Testis (tissue), 3 donors: ENCODE measurements around the gene SPATA32. TPM values are rescaled to one million over a fixed set of nuclear protein-coding genes. Genes with fewer than 3 reads are reported as not detected.
A peak's percentile ranks its signal among the peaks of the same experiment; 100 is the strongest.

Experiments
- DNase-seq: peaks from one replicate; pipeline ENCODE4 v3.0.0-alpha.2; 2019
- H3K27ac ChIP-seq, 2 donors: fragments of 200-600 bp; sonication (generic); one replicate each; pipeline ENCODE4 v1.5.1; 2019
- H3K27me3 ChIP-seq: fragments of 200-600 bp; sonication (generic); one replicate; pipeline ENCODE4 v1.5.1; 2019
- H3K36me3 ChIP-seq: fragments of 200-600 bp; sonication (generic); one replicate; pipeline ENCODE4 v1.5.1; 2017; ENCODE audit warnings: low read depth; ENCODE audit errors: missing control alignments
- H3K4me1 ChIP-seq: fragments of 200-600 bp; sonication (generic); one replicate; pipeline ENCODE4 v1.5.1; 2019
- H3K4me3 ChIP-seq, 2 donors: fragments of 200-600 bp; sonication (generic); one replicate each; pipeline ENCODE4 v1.5.1; 2017 to 2019
- H3K9me3 ChIP-seq: fragments of 200-600 bp; sonication (generic); one replicate; pipeline ENCODE4 v1.5.1; 2017
- CTCF ChIP-seq, 3 experiments: fragments of 450-650 bp in 2 of 3; fragments of 200-600 bp in 1 of 3; sonication (generic) in 1 of 3; IDR thresholded peaks; one replicate each; pipeline ENCODE4 v1.5.1; 2016 to 2019; ENCODE audit warnings: antibody characterized with exemption in 3 of 3, mild to moderate bottlenecking in 2 of 3, moderate library complexity in 1 of 3
- POLR2A ChIP-seq: fragments of 450-650 bp; IDR thresholded peaks from one replicate; pipeline ENCODE4 v1.6.1; 2017; ENCODE audit warnings: antibody characterized with exemption, mild to moderate bottlenecking, moderate library complexity
- WGBS, 2 donors: methylation state at CpG; one replicate each; pipeline ENCODE4 v1.1.5; 2018; 5-methylcytosine and 5-hydroxymethylcytosine counted together
- intact Hi-C: fragments of 100-400 bp; cut with DNase I; formaldehyde crosslinking; loops from one replicate; pipeline ENCODE4 v1.15.1; 2023; ENCODE audit warnings: low total_unique reads
- polyA plus RNA-seq: library from polyadenylated mRNA; stranded (reverse); fragments of 350-450 nt; fragmentation: Illumina TruSeq; extraction: RNeasy Lipid Tissue Mini Kit (QIAGEN cat#74804); gene quantifications from one replicate; pipeline ENCODE4 v1.2.3, GENCODE V29; 2014; ENCODE audit warnings: low read depth, low replicate concordance; ENCODE audit not compliant: insufficient read depth
- total RNA-seq, 2 donors: library from RNA; depleted of rRNA; stranded (reverse); fragments of >200 nt; gene quantifications; one replicate each; pipeline ENCODE4 v1.2.3, GENCODE V29; 2016

The SPATA32 gene
- total and polyA plus RNA-seq, 3 donors from 2014 or later, result 15.5 to 72.0 (median 47.4) TPM

- Histone ChIP-seq H3K36me3 (no peaks in the 10 kb centered on the region), H3K27ac (peak overlapping the region in 1 of 2 donors; percentile 56), H3K4me1 (peaks cover 10% of the 10 kb centered on the region), H3K9me3 (no peaks in the 10 kb centered on the region), H3K27me3 (no peaks in the 10 kb centered on the region), H3K4me3 (no peak overlapping the region)
- DNase-seq, result peak; percentile 70
- TF ChIP-seq CTCF (IDR thresholded peaks at IDR 0.05), result no peak
- no peak for TF ChIP-seq POLR2A
- 77 to 79% methylated on average over 15 to 19 of the region's 19 CpGs for WGBS, 2 donors
- intact Hi-C loops, result no loop called here
These were observed 32.9 kb downstream of the SPATA32 start for GRCh38 chr17:45228763-45229539.

- no peak for TF ChIP-seq CTCF (IDR thresholded peaks at IDR 0.05)
- no peak for TF ChIP-seq POLR2A
- no peaks in the 10 kb centered on the region for H3K36me3 ChIP-seq
- no peaks in the 10 kb centered on the region for H3K27me3 ChIP-seq
- peak overlapping the region in 1 of 2 donors; percentile 56 for H3K27ac ChIP-seq
- H3K4me1 ChIP-seq, result peaks cover 10% of the 10 kb centered on the region
- 67 to 75% methylated on average over 3 to 17 of the region's 17 CpGs for WGBS, 2 donors
- no peaks in the 10 kb centered on the region for H3K9me3 ChIP-seq
- H3K4me3 ChIP-seq, result no peak overlapping the region
- DNase-seq, result no peak
- intact Hi-C loops, result no loop called here
These were observed 33.8 kb downstream of the SPATA32 start for GRCh38 chr17:45227926-45228762.

- no peaks in the 10 kb centered on the region for H3K27me3 ChIP-seq
- intact Hi-C loops, result no loop called here
- no peaks in the 10 kb centered on the region for H3K36me3 ChIP-seq
- peaks cover 10% of the 10 kb centered on the region for H3K4me1 ChIP-seq
- H3K4me3 ChIP-seq, result no peak overlapping the region
- DNase-seq, result no peak
- H3K9me3 ChIP-seq, result no peaks in the 10 kb centered on the region
- no peak for TF ChIP-seq POLR2A
- TF ChIP-seq CTCF (IDR thresholded peaks at IDR 0.05), result no peak
- 73 to 83% methylated on average over 8 of the region's 8 CpGs for WGBS, 2 donors
- H3K27ac ChIP-seq, result peak overlapping the region in 1 of 2 donors; percentile 56
These were observed 34.6 kb downstream of the SPATA32 start for GRCh38 chr17:45227101-45227925.

- no peak overlapping the region for H3K4me3 ChIP-seq
These were observed 35.3 kb downstream of the SPATA32 start for GRCh38 chr17:45226576-45226975.

More at GRCh38 chr17:45226576-45226975, 35.3 kb downstream of the SPATA32 start:
- Histone ChIP-seq H3K27ac (peak overlapping the region in 1 of 2 donors; percentile 56), H3K4me1 (peaks cover 10% of the 10 kb centered on the region), H3K36me3 (no peaks in the 10 kb centered on the region), H3K9me3 (no peaks in the 10 kb centered on the region), H3K27me3 (no peaks in the 10 kb centered on the region)
- intact Hi-C loops, result no loop called here
- no peak for DNase-seq
- TF ChIP-seq POLR2A (no peak), CTCF (IDR thresholded peaks at IDR 0.05) (no peak)
- WGBS, 2 donors, result 83 to 90% methylated on average over 3 of the region's 3 CpGs
